Nucleus accumbens (tissue), 56 donors: Measurements from ENCODE around the gene NVL.
A peak's percentile ranks its signal among the peaks of the same experiment; 100 is the strongest.
"Not testable (repeated sequence)": the region's sequence is repeated elsewhere in the genome, so short reads cannot be mapped to it uniquely, and the experiment has no call there.

ENCODE experiments used
- DNase-seq, 56 donors: peaks; one replicate each; lab custom pipeline; 2025; lab: John Stamatoyannopoulos, UW

Gene NVL

GRCh38 chr1:224338150-224338838 is 8.3 kb upstream of the NVL start:
- DNase-seq: no peak

GRCh38 chr1:224333939-224334786 is 4.2 kb upstream of the NVL start:
- no peak for DNase-seq

DNA sequence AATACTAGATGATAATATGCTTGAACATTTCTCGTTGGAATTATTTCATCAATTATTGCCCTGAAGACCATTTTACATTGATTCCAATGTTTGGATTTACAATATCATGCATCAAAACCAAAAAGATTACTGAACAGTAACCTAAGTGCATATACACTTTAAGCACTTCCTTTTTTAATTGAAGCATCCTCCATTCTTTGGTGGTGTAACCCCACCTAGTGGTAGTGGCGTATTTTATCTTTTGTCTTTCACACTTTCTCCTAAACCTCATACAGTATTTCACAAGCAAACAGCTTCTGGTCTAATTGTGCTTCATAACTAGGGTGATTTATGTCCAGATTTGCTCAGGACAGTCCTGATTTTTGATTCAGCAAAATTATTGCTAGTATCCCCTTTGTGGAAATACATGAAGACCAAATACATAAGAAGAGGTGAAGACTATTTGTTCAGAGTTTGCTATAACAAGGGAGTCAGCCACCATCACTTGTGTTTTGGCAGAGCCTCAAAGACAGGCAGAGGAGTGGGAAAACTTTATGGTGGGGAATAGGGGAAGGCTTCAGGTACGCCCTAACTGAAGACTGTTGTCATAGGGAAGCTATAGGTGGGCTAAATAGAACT is 3.4 kb upstream of the NVL start:
- DNase-seq: peak in 4 of 56 donors; percentile 0 to 9 (median 2)

- DNase-seq: no peak
Observed at GRCh38 chr1:224331824-224332223, 1.9 kb upstream of the NVL start.

- DNase-seq: no peak
Observed at GRCh38 chr1:224331326-224331725, 1.4 kb upstream of the NVL start.

DNA sequence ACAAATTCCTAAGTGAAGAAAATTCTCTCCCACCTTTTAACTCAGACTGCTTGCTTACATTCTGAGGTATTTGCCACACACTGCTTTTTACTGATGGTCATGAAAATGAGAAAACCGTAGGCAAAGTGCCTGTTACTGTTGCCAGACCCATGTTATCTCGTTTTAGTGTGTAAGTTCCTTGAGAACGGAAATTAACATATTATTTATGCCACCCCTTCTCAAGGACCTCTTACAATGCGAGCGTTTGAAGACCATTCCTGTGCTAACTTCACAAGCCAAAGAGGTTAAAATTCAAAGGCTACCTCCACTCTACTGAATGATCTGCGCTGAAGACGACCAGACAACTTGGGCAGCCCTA is 509 bp downstream of the NVL start:
- DNase-seq: no peak

- DNase-seq: no peak
Observed at GRCh38 chr1:224328644-224329043, 1.3 kb downstream of the NVL start.

- no peak for DNase-seq
Observed at GRCh38 chr1:224325959-224326358, 4.0 kb downstream of the NVL start.

- DNase-seq: no peak
Observed at GRCh38 chr1:224321706-224322105, 8.3 kb downstream of the NVL start.

DNA sequence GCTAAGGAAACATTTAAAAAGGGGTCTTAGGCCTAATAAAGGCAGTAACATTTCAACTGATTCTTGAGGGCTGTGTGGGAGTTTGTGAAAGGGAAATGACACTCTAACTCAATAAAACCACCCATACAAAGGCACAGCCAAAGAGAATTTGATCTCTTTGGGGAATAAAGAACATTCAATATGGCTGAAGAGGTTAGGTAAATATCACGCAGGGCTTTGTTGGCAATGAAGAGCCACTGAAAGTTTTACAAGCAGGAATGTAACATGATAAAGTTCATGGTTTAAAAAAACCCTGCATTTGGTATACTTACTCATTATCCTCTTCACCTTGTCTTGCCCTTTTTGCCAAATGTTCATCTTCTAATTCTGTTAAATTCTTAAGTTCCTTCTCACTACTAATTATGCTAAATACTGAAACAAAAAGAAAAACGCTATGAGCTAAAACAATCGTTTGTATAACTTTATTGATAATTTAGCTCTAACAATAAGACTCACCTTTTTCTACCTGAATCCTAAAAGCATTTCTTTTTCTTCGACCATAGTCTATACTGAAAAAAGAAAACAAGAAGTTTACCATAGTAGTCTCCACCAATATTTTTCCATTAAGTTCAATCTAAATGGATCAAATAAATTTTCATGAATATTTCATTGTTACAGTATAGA is 12.5 kb downstream of the NVL start:
- no peak for DNase-seq

DNA sequence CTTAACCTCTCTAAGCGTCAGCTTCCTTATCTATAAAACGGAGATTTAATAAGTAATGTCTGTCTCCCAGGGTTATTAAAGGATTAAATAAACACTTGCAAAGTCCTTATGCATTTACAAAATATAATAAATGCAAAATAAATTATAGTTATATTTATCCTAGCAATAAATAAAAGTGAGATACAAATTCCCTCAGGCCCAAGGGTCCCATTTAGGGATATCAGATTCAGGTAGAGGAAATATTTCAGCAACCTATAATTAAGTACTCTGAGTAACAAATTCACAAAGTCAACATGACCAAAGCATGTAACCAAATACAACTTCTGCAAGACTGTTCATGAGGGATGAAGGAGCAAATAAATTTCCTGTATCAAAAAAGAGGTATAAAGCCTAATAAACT is 17.9 kb downstream of the NVL start:
- DNase-seq: no peak

GRCh38 chr1:224311503-224311902 is 18.5 kb downstream of the NVL start:
- DNase-seq: not testable (repeated sequence)

- no peak for DNase-seq
Observed at GRCh38 chr1:224308064-224308463, 21.9 kb downstream of the NVL start.

- no peak for DNase-seq
Observed at GRCh38 chr1:224304767-224305166, 25.2 kb downstream of the NVL start.

- no peak for DNase-seq
Observed at GRCh38 chr1:224302947-224303346, 27.0 kb downstream of the NVL start.

GRCh38 chr1:224301391-224301790 is 28.6 kb downstream of the NVL start:
- DNase-seq: no peak

- DNase-seq: no peak
Observed at GRCh38 chr1:224300346-224300745, 29.6 kb downstream of the NVL start.

- DNase-seq: no peak
Observed at GRCh38 chr1:224298346-224299330, 31.3 kb downstream of the NVL start.

DNA sequence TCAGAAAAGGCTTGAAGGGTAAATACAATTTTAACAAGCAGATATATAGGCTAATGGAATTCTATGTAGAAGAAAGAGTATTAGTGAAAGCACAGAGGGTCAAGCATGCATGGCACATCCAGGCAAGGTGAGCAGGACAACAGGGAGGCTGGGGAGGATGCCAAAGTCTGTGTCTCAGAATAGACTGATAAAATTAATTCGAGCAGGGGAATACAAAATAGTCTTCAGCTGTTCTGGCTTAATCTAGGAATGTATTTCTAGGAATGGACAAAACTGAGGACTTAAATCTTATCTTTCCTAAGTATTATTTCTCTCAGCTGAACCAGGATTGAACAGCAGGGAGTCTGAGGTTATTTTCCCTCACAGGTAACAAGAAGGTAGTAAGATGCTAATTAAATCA is 35.2 kb downstream of the NVL start:
- DNase-seq: no peak

DNA sequence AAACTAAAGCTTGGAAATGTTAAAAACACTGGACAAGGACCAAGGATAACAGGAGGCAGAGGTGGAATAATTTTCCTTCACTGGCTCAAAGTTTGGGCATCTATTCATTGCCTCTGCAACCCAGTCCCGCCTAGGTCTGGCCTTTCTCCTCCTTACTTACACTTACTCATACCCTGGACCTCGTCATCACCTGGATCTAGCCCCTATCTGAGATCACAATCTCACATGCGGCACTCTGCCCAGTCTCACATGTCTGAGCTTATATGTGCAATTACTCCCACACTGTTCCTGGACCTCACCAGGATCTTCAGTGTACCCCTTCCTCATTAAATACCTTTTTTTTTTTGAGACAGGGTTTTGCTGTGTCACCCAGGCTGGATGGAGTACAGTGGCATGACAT is 37.6 kb downstream of the NVL start:
- DNase-seq: no peak
